ENCODE measurements around the gene PLXNA4. TPM values are rescaled to one million over a fixed set of nuclear protein-coding genes. Genes with fewer than 3 reads are reported as not detected.

The PLXNA4 gene
- total RNA-seq, 1 donor from 2014 or later: 3.5 TPM

DNA sequence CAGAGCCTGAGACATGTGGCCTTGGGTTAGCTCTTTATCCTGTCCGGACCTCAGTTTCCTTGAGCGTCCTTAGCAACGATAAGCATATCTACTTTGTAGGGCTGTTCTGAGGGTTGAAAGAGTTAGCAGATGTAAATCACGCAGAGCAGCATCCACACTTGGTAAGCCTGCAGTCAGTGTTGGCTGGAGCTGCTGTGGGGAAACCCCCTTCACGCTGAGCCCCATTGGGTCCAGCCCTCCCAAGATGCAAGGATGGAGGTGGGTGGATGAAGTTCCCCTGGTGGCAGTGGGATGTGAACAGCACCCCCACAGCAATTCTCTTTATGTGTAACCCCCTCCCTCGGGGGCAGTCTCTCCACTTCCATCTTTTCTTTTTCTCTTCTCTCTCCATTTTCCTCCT, 109.9 kb downstream of the PLXNA4 start:
- Mint-ChIP-seq H3K36me3 (ENCODE audit: low read depth, unreplicated experiment) (no peaks in the 10 kb centered on the region), H3K27me3 (ENCODE audit: unreplicated experiment) (peaks cover 3% of the 10 kb centered on the region), H3K4me3 (ENCODE audit: unreplicated experiment) (no peak overlapping the region), H3K4me1 (ENCODE audit: unreplicated experiment) (peaks cover 20% of the 10 kb centered on the region), H3K9me3 (ENCODE audit: unreplicated experiment) (no peaks in the 10 kb centered on the region), H3K27ac (ENCODE audit: unreplicated experiment) (no peak overlapping the region)
- TF ChIP-seq CTCF (IDR thresholded peaks at IDR 0.05; ENCODE audit: unreplicated experiment): no peak
- DNase-seq (ENCODE audit: low spot score): no peak

DNA sequence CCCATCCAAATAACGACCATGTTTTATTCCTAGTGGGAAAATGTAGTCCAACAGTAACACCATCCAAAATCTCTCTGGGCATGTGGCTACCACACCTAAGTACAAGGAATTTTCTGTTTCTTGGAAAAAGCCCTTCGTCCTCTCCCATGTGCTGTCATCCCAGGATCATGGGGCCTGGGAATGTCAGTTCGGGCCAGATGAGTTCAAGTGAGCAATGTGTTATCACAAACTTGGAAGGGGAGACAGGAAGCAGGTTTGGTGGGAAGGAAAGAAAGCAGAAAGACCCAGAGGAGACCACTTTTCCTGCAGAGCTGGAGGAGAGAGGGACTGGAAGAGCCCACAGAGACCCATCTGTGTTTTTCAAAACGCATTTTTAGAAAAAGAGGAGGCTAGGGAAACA, 110.8 kb downstream of the PLXNA4 start:
- Mint-ChIP-seq H3K9me3 (ENCODE audit: unreplicated experiment) (no peaks in the 10 kb centered on the region), H3K4me1 (ENCODE audit: unreplicated experiment) (peaks cover 22% of the 10 kb centered on the region), H3K4me3 (ENCODE audit: unreplicated experiment) (no peak overlapping the region), H3K27me3 (ENCODE audit: unreplicated experiment) (peaks cover 3% of the 10 kb centered on the region), H3K36me3 (ENCODE audit: low read depth, unreplicated experiment) (no peaks in the 10 kb centered on the region), H3K27ac (ENCODE audit: unreplicated experiment) (no peak overlapping the region)
- no peak for TF ChIP-seq CTCF (IDR thresholded peaks at IDR 0.05; ENCODE audit: unreplicated experiment)
- DNase-seq (ENCODE audit: low spot score): no peak

GRCh38 chr7:132464740-132465139, 111.5 kb downstream of the PLXNA4 start:
- H3K36me3 Mint-ChIP-seq (ENCODE audit: low read depth, unreplicated experiment): no peaks in the 10 kb centered on the region
- H3K9me3 Mint-ChIP-seq (ENCODE audit: unreplicated experiment): no peaks in the 10 kb centered on the region
- peaks cover 17% of the 10 kb centered on the region for H3K4me1 Mint-ChIP-seq (ENCODE audit: unreplicated experiment)
- H3K4me3 Mint-ChIP-seq (ENCODE audit: unreplicated experiment): no peak overlapping the region
- peaks cover 3% of the 10 kb centered on the region for H3K27me3 Mint-ChIP-seq (ENCODE audit: unreplicated experiment)
- H3K27ac Mint-ChIP-seq (ENCODE audit: unreplicated experiment): no peak overlapping the region
- no peak for TF ChIP-seq CTCF (IDR thresholded peaks at IDR 0.05; ENCODE audit: unreplicated experiment)
- no peak for DNase-seq (ENCODE audit: low spot score)

- no peak for DNase-seq (ENCODE audit: low spot score)
- no peak for TF ChIP-seq CTCF (IDR thresholded peaks at IDR 0.05; ENCODE audit: unreplicated experiment)
- Mint-ChIP-seq H3K4me3 (ENCODE audit: unreplicated experiment) (no peak overlapping the region), H3K4me1 (ENCODE audit: unreplicated experiment) (peaks cover 14% of the 10 kb centered on the region), H3K27ac (ENCODE audit: unreplicated experiment) (no peak overlapping the region), H3K36me3 (ENCODE audit: low read depth, unreplicated experiment) (no peaks in the 10 kb centered on the region), H3K9me3 (ENCODE audit: unreplicated experiment) (no peaks in the 10 kb centered on the region), H3K27me3 (ENCODE audit: unreplicated experiment) (peaks cover 2% of the 10 kb centered on the region)
These were observed 112.3 kb downstream of the PLXNA4 start for GRCh38 chr7:132463922-132464321.

DNA sequence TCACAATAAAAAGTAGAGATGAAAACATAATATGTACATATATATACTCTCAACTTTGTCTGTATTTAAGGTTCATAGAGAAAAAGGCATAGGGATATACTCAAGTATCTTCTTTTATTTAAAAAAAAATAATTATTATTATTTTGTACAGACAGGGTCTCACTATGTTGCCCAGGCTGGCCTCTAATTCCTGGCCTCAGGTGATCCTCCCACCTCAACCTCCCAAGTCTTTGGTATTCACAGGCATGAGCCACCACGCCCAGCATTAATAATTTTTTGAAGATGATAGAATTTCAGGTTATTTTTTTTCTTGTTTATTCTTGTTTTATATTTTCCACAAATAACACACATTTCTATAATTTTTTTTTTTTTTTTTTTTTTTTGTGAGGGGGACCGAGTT, 113.8 kb downstream of the PLXNA4 start:
- no peak for DNase-seq (ENCODE audit: low spot score)
- TF ChIP-seq CTCF (IDR thresholded peaks at IDR 0.05; ENCODE audit: unreplicated experiment): no peak
- peaks cover 14% of the 10 kb centered on the region for H3K4me1 Mint-ChIP-seq (ENCODE audit: unreplicated experiment)
- H3K27me3 Mint-ChIP-seq (ENCODE audit: unreplicated experiment): peaks cover 2% of the 10 kb centered on the region
- no peaks in the 10 kb centered on the region for H3K9me3 Mint-ChIP-seq (ENCODE audit: unreplicated experiment)
- no peak overlapping the region for H3K4me3 Mint-ChIP-seq (ENCODE audit: unreplicated experiment)
- no peak overlapping the region for H3K27ac Mint-ChIP-seq (ENCODE audit: unreplicated experiment)
- H3K36me3 Mint-ChIP-seq (ENCODE audit: low read depth, unreplicated experiment): no peaks in the 10 kb centered on the region

Measured in endothelial cell (in vitro differentiated cells).